ENCODE data around the gene PTCH2. TPM values are rescaled to one million over a fixed set of nuclear protein-coding genes. Genes with fewer than 3 reads are reported as not detected.

Gene PTCH2
- total and polyA plus RNA-seq, 2 of the 13 experiments (the other 11 are each of a cell fraction or from before 2014, with no cell fraction given) = 0.60 to 1.5 TPM

DNA sequence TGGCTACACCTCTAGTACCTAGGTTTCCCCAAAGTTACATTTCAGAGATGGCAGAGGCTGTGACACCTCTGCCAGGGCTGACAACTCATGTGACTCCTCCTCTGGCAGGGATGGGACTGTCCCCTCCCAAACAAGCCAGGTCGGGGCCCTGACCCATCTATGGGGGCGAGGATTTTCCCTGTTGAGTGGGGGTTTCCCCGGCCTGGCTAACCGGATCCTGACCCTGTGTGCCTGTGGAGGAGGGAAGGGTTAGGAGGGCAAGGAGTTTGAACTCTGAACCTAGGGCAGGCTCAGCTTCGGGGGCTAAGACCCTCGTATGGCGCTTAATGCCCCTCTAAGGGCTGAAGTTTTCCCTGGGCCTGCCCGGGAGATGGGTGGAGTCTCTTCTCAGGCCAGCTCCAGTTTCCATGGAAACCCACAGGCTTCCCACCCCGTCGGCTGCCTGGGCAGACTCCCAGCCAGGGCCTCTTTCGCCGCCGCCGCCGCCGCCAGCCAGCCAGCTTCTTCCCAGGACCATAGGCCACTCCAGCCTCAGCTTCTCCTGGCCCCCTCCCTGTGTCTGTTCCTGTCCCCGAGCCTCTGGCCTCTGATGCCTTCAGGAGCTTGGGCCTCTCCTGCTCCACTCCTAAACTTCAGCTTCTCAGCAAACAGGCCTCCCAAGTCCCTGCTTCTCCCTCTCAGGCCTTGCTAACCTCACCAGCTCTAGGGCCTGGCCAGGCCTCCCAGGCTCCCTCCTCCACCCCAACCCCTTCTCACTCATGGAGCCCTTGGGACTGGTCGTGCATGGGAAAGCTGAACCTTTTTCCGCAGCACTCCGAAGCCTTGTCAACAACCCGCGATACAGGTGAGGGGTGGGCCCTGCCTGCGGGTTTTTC lies 34.8 kb downstream of the PTCH2 start, which contains the start of gene BTBD19 (continued):
- TF ChIP-seq SRSF1 (optimal IDR thresholded peaks at IDR 0.05; ENCODE audit: low read depth, low read length) (no peak), ZNF7 (CRISPR knock-in tag; IDR thresholded peaks at IDR 0.05) (no peak), ZBTB33 (CRISPR knock-in tag; IDR thresholded peaks at IDR 0.05) (0 out of 2 replicates have a peak, but pooled peaks have one; percentile 3), FIP1L1 (IDR thresholded peaks at IDR 0.05; ENCODE audit: borderline replicate concordance, insufficient read depth, low read depth, low read length) (no peak), ZBTB20 (CRISPR knock-in tag; IDR thresholded peaks at IDR 0.05; ENCODE audit: borderline replicate concordance, low read depth) (no peak), ZZZ3 (CRISPR knock-in tag; IDR thresholded peaks at IDR 0.05; ENCODE audit: borderline replicate concordance) (0 out of 2 replicates have a peak, but pooled peaks have one; percentile 6), NR0B2 (CRISPR knock-in tag; IDR thresholded peaks at IDR 0.05) (no peak), ZFP82 (CRISPR knock-in tag; IDR thresholded peaks at IDR 0.05; ENCODE audit: borderline replicate concordance) (no peak), ZNF674 (CRISPR knock-in tag; IDR thresholded peaks at IDR 0.05; ENCODE audit: low read depth) (0 out of 2 replicates have a peak, but pooled peaks have one; percentile 28), NCOR1 (IDR thresholded peaks at IDR 0.05; ENCODE audit: borderline replicate concordance, low read length) (peak; percentile 55; the same call in 1 of the 2 replicates), MXD1 (CRISPR knock-in tag; IDR thresholded peaks at IDR 0.05) (no peak), ZMYM2 (CRISPR knock-in tag; IDR thresholded peaks at IDR 0.05) (no peak), ZNF556 (CRISPR knock-in tag; IDR thresholded peaks at IDR 0.05; ENCODE audit: borderline replicate concordance) (0 out of 2 replicates have a peak, but pooled peaks have one; percentile 13)
- TF ChIP-seq, protein P1, sequence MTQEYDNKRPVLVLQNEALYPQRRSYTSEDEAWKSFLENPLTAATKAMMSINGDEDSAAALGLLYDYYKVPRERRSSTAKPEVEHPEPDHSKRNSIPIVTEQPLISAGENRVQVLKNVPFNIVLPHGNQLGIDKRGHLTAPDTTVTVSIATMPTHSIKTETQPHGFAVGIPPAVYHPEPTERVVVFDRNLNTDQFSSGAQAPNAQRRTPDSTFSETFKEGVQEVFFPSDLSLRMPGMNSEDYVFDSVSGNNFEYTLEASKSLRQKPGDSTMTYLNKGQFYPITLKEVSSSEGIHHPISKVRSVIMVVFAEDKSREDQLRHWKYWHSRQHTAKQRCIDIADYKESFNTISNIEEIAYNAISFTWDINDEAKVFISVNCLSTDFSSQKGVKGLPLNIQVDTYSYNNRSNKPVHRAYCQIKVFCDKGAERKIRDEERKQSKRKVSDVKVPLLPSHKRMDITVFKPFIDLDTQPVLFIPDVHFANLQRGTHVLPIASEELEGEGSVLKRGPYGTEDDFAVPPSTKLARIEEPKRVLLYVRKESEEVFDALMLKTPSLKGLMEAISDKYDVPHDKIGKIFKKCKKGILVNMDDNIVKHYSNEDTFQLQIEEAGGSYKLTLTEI (CRISPR knock-in tag; conservative IDR thresholded peaks at IDR 0.05) = no peak
- TF ChIP-seq, protein P2, sequence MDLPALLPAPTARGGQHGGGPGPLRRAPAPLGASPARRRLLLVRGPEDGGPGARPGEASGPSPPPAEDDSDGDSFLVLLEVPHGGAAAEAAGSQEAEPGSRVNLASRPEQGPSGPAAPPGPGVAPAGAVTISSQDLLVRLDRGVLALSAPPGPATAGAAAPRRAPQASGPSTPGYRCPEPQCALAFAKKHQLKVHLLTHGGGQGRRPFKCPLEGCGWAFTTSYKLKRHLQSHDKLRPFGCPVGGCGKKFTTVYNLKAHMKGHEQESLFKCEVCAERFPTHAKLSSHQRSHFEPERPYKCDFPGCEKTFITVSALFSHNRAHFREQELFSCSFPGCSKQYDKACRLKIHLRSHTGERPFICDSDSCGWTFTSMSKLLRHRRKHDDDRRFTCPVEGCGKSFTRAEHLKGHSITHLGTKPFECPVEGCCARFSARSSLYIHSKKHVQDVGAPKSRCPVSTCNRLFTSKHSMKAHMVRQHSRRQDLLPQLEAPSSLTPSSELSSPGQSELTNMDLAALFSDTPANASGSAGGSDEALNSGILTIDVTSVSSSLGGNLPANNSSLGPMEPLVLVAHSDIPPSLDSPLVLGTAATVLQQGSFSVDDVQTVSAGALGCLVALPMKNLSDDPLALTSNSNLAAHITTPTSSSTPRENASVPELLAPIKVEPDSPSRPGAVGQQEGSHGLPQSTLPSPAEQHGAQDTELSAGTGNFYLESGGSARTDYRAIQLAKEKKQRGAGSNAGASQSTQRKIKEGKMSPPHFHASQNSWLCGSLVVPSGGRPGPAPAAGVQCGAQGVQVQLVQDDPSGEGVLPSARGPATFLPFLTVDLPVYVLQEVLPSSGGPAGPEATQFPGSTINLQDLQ (CRISPR knock-in tag; IDR thresholded peaks at IDR 0.05) = no peak
- TF ChIP-seq, protein P3, sequence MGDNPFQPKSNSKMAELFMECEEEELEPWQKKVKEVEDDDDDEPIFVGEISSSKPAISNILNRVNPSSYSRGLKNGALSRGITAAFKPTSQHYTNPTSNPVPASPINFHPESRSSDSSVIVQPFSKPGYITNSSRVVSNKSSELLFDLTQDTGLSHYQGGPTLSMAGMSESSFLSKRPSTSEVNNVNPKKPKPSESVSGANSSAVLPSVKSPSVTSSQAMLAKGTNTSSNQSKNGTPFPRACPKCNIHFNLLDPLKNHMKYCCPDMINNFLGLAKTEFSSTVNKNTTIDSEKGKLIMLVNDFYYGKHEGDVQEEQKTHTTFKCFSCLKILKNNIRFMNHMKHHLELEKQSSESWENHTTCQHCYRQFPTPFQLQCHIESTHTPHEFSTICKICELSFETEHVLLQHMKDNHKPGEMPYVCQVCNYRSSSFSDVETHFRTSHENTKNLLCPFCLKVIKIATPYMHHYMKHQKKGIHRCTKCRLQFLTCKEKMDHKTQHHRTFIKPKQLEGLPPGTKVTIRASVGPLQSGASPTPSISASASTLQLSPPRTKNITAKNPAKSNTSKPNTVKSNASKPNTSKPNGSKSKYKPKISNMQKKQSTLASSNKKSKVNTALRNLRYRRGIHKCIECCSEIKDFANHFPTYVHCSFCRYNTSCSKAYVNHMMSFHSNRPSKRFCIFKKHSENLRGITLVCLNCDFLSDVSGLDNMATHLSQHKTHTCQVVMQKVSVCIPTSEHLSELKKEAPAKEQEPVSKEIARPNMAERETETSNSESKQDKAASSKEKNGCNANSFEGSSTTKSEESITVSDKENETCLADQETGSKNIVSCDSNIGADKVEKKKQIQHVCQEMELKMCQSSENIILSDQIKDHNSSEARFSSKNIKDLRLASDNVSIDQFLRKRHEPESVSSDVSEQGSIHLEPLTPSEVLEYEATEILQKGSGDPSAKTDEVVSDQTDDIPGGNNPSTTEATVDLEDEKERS (CRISPR knock-in tag; IDR thresholded peaks at IDR 0.05) = no peak

Measured in HepG2 (cell line).